DMS 273 (cell line): Measurements from ENCODE around the gene PDE8A.
"Not testable (repeated sequence)": the region's sequence is repeated elsewhere in the genome, so short reads cannot be mapped to it uniquely, and the experiment has no call there.

Source experiments
- DNase-seq: peaks from one replicate; lab custom pipeline; 2025; ENCODE audit not compliant: unreplicated experiment; lab: John Stamatoyannopoulos, UW

Gene PDE8A

DNA sequence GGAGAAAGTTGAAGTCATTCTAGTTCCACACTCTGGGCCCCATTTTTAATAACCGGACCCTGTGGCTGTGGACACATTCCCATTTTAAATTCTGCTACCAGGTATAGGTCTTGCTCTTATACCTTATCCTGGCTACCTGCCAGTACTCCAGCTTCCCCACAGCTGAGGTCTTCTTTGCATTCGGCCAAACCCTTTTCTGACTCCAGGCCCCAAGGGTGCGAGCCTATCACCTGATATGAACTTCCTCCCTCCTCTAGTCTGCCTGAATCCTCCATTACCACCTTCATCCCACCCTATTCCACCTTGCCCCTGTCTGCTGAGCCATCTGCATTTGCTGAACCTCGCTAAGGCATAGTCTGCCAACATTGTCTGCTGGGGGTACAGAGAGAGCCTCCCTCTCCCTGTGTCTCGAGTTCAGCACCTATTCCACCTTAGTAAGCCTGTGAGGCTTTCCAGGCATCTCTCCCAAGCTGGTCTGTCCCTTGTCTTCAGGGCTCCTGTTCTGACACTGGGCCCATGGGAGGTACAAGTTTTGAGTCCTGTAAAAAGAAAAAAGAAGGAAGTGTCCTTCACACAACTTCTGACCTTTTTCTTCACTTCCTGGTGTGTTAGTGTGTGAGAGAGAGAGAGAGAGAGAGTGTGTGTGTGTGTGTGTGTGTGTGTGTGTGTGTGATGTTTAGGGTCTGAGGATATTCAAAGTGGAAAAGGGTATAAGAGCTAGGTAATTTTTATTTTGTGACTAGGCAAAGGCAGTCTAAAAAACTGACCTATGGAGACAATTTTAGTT, 27.0 kb downstream of the PDE8A start:
- DNase-seq, result no peak

DNA sequence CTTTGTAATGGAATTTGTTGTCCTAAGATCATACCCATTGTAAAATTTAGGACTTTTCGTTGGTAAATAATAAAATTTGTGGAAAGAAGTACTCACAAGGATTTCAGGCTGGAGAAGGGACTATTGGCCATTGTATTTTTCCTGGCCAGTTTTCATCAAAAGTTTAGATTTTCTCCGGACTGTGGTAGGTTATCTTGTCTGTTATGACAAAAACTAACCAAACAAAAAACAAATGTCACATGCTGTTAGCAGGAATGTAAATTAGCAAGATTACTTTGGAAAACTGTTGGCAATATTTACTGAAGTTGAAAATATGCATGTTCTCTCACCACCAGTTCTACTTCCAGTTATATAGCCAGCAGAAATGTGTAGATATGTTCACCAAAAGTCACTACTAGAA, 27.8 kb downstream of the PDE8A start:
- no peak for DNase-seq

DNA sequence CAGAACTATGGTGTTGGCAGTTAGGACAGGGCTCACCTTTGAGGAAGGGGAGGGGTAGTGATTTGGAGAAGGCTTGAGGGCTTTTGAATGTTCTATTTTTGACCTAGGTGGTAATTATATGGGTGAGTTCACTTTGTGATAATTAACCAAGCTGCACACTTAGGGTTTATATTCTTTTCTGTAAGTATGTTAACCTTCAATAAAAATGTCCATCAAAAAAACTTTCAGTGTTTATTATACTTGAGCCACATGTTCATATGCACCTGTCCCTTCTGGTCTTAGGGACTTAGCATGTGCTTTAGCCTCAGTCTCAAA, 28.4 kb downstream of the PDE8A start:
- no peak for DNase-seq

DNA sequence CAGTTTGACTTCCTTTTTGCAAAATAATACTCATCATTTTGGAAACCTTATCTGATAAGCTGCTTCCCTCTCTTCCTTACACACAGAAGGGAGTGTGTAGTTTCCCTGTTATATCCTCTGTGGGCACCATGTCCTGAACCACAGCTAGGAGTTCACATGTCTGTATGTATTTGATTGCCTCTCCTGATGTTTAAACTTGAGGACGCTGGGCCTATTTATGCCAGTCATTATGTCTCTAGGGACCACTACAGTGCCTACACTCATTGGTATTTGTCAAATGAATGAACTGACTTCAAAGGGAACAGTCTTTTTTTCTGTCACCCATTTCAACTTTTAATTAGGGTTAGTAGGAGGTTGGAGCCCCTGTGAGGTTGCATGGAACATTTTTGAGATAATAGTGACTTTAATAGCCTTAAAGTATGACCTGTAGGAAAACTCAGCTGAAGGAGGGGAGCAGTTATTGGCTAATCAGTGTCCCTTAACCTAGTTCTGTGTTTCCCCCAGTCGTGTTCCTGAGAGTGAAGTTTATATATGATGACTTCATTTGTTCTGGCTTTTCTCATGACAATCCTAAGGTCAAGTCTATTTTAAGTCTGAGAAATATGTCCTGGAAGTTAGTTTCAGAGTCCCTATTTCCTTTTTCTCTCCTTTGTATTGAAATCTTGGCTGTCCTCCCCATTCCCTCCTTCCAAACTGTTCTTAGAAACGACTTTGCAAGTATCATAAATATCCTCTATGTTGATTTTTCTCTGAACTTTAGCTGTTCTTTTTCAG, 28.9 kb downstream of the PDE8A start:
- DNase-seq, result peak; percentile 18

DNA sequence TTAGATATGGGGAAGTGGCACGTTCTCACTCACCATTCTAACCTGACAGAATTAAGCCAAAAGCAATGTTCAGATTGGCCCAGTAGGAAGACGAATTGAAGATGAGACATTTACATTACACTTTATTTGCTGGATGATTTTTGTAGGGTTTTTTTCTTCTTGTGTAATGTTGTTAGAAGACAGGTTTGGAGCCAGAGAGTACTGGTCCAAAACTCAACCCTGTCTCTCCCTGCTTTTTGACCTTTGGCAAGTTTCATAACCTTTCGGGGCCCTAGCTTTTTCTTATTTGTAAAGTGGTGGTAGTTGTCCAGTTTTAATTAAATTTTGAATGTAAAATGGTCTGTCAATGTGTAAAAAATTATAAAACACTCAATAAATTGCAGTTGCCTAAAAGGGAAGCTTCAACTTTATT, 29.5 kb downstream of the PDE8A start:
- no peak for DNase-seq

DNA sequence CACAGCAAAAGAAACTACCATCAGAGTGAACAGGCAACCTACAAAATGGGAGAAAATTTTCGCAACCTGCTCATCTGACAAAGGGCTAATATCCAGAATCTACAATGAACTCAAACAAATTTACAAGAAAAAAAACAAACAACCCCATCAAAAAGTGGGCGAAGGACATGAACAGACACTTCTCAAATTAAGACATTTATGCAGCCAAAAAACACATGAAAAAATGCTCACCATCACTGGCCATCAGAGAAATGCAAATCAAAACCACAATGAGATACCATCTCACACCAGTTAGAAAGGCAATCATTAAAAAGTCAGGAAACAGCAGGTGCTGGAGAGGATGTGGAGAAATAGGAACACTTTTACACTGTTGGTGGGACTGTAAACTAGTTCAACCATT, 30.1 kb downstream of the PDE8A start:
- DNase-seq, result not testable (repeated sequence)

DNA sequence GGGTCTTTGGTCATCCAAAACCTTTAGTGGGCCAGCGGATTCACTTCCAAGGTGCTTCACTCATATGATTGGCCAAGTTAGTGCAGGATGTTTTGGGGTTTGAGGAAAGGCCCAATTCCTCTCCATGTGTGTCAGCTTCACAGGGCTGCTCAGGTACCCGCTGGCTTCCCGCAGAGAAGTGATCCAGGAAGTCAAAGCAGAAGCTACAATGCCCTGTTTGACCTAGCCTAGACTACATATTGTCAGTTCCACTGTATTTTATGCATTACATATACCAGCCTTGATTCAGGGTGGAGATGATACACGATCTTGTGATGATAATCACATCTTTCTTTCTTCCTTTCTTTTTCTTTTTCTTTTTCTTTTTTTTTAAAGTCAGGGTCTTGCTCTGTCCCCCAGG, 32.1 kb downstream of the PDE8A start:
- no peak for DNase-seq

DNA sequence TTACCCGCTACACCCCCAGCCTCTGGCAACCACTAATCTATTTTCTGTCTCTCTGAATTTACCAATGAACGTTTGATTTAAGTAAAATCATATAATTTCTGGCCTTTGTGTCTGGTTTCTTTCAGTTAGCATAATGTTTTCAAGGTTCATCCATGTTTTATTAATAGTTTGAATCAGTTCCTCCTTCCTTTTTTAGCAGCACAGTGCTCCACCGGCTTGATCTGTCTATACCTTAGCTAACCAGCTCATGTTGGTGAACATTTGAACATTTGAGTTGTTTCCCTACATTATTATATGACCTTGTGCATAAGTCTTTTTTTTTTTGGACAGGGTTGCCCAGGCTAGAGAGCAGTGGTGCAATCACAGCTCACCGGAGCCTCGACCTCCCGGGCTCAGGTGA, 33.3 kb downstream of the PDE8A start:
- no peak for DNase-seq

DNA sequence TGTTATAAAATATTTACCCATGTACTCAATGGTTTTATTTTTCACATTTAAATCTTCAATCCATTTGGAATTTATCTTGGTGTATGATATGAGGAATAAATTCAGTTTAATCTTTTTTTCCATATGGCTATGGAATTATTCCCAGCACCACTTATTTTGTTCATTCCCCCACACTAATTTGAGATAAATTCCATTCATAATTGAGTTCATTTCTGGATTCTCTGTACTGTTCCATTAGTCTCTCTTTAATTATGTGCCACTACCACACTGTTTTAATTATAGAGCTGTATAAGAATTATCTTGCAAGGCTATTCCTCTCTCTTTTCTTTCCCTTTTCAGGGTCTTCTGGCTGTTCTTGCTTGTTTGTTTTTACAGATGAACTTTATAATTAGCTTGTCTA, 34.6 kb downstream of the PDE8A start:
- DNase-seq, result no peak

DNA sequence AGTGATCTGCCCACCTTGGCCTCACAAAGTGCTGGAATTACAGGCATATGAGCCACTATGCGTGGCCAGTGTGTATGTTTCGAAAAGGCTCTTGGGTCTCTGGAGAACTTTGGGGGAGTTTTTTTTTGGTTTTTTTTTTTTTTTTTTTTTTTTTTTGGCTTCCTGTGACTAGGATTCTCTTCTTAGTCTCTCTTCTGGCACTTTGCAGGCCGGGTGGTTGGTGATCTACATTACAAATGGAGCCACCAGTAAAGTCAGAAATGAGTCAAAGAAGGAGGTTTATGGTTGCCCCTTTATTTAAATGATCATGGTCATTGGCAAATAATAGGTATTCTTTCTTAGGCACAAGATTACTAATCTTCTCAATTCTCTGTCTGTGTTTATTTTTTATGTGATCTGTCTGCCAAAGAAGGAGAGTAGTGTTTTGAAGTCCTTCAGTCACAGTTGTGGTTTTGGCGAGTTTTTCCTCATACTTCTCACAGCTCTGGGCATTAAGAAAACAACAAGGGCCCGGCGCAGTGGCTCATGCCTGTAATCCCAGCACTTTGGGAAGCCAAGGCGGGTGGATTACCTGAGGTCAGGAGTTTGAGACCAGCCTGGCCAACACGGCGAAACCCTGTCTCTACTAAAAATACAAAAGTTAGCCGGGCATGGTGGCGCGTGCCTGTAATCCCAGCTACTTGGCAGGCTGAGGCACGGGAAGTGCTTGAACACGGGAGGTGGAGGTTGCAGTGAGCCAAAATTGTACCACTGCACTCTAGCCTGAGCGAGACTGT, 38.3 kb downstream of the PDE8A start:
- no peak for DNase-seq

DNA sequence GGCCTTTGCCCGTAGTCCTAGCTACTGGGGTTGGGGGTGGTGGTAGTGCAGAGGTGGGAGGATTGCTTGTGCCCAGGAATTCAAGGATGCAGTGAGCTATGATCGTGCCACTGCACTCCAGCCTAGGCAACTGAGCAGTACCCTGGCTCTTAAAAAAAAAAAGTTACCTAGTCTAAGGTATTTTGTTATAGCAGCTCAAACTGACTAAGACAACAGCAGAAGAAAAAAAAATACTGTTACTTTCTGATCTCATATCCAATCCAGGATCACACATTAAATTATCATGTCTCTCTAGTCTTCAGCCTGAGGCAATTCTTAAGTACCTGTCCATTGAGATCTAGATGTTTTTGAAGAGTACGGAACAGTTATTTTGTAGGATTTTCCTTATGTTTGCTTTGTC, 39.8 kb downstream of the PDE8A start:
- no peak for DNase-seq

DNA sequence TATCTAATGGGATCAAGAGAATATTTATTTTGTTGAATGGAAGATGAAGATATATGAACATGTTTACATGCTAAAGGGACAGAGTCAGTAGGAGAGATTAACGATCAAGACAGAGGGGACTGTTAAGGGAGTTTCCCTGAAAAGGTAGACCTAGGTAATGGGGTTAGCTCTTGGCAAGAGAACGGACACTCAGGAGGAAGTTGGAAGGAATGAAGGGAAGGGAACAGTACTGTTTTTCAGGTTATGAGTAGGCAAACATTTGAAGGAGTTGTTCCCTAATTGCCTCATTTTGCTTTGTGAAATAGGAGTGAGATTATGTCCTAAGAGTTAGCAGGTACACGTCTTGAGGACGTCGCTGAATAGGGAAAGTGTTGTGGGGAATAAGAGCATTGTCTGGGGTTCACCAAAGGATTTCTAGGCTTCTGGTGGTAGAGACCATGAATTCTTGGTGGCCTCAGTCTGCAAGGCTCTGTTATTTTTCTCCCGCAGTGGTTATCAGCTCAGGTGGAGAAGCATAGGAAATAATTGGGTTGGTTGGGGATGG, 41.3 kb downstream of the PDE8A start:
- no peak for DNase-seq

DNA sequence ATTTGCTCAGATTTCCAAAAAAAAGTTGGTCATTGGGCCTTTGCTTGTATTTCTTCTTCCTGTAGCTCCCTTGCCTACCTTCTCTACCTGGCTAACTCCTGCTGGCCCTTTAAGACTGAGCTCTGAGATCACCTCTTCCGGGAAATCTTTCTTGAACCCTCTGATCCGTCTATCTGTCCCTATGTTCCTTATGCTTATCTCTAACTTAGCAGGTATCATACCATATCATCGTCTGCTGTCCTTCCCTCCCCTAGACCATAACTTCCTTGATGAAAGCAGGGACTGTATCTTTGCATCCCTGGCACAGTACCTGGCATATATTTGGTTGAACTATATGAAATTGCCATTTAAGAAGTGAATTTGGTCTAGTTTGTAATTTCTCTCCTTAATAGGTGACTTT, 42.3 kb downstream of the PDE8A start:
- DNase-seq, result no peak

DNA sequence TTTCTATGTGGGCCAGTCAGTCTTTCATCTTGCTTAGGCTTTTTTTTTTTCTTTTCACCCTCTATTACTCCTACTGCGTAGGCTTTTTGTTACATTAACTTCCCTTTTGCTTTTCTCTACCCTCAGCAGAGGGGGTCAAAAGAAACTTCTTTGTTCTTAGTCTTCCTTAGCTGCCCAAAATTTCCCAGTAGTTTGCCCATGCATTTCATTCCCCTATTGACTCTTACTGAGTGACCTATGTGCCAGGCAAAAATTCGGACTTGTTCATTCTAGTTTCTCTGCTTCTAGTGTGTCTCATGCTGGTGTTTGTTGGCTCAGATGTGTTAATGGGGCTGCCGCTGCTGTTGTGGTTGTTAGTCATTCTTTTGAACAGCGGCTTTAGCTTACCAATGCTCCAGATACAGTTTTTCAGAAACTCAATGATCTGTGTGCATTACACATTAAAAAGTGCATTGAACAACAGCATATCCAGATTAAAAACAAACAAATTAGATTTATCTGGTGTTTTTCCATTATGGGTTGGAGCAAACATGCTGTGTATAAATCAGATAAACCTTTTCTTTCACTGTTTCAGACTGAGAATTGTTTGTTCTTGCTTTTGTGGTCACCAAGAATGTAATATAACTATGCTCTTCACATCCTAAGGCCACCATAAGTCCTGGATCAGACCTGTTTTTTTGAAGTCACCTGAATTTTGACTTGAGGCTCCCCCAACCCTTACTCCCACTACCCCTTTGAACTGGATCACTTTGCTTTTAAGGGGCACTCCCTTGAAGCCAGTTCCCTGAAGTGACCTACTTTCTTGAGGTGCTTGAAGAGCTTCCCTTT, 43.1 kb downstream of the PDE8A start:
- no peak for DNase-seq

DNA sequence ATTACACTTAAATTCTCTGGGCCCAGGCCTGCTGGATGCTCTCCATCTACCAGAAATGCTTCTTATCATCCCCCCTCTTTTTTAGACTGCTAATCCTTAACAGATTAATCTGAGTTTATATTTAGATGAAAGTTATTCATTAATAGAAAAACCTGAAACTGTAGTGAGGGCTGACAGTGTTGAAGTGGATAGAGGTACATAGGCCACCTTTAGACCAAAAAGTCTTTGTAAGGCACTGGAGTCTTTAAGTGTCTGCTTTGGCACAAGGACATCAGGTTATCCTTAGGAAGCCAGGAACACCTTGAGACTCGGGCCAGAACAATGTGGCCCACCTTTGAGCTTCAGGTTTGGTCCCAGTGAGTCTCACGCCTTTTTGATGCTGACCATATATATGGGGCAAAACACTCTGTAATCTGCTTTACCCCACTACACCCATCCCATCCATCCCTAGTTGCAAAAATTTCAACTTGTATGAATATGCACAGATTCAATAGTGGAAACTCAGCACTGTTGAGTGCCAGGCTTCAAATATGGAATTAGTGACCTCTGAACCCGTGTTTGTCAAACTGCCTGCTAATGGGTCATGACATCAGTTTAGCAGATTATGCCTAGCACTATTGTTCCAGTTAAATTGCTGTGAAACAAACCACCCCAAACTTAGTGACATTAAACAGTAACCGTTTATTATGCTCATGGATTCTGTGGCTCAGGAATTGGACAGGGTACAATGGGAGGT, 44.0 kb downstream of the PDE8A start:
- DNase-seq, result no peak

DNA sequence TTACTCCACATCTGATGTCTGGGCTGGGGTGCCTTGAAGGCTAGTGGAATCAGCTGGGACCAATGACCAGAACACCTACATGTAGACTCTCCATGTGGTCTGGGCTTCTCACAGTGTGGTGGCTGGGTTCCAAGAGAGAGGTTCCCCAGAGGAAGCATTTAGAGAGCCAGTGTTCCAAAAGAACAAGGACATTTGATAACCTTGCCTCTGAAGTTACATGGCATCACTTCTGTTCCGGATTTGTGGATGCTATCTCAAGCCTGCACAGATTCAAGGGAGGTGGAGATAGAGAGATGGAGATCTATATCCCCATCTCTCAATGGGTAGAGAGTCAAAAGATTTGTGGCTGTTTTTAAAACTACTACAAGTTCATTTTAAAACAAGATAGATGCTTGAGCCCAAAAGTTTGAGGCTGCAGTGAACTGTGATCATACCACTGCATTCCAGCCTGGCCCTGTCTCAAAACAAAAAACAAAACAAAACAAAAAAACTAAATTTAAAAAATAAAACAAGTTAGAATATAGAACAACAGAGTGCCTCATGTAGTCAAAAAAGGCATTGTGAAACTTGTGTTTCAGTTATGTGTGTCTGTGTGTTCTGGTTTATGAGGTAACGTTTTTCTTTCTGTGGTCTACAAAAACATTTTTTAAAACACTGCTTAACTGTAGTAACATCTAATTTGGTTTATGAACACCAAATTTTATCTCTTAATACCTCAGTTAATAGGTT, 44.8 kb downstream of the PDE8A start:
- DNase-seq, result peak; percentile 8

DNA sequence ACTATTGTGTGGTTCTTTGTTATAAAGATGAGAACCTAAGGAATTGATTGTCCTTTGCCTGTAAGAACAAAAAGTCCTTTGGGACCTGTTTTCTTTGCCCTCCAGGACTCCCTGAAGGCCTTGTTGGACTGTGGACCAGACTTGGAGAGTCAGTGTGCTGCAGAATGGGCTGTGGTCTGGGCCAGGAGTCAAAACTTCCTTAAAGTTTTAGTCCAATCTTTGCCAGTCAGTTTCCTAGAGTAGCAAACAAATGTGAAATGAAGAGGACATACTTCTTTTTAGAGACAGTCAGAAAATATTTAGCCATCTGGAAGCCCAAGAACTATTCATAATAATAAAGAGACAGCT, 45.4 kb downstream of the PDE8A start:
- DNase-seq, result no peak

DNA sequence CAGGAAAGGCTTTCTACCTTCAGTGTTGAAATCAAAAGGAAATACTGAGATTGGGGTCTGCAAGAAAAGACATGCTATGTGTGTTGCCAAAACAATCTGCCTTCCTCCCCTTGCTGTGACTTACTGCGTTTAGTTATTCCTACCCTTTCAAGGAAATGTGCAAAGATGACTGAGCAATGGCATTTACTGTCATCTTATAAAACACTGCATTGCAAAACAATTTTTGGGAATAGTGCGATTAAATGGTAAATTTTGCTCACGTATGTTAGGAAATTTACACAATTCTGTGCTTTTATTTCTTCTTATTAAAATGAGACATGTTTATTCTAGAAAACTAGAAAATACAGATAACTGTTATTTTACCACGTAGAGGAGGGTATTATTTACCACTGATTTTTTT, 45.8 kb downstream of the PDE8A start:
- no peak for DNase-seq

DNA sequence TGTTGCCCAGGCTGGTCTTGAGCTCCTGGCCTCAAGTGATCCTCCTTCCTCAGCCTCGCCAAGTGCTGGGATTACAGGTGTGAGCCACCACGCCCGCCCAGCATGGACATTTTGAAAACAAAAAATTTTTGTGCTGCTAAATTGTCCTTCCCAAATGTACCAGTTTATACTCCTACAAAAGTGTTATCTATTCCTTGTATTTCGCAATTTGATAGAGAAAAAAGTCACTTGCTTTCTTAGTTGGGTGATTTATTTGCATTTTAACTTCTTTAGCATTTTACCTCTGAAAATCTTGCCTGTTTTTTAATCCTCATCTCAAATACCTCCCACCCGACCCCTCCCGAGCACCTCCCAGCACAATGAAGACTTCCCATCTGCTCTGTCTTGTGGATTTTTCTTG, 46.8 kb downstream of the PDE8A start:
- DNase-seq, result no peak

DNA sequence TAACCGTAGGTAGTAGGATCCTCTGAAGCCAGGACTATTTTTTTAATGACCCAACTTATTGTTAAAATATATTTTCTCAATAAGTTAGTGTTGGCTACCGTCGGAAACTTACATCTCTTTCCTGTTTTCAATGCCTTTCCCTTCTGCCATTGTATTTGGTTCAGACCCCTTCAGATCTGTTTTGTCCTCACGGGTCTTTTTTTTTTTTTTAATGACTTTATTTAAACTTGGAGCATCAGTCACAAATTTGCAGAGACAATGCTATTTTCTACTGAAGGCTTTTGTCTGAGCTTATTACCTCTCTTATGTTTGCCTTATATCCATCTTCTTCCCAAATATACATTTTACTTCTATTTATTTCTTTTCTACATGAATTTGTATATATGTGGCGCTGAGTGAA, 47.6 kb downstream of the PDE8A start:
- DNase-seq, result no peak
